Measurements from ENCODE around the gene PIP5K1B.

Gene PIP5K1B

GRCh38 chr9:68821911-68822310, 116.9 kb downstream of the PIP5K1B start:
- no peak for DNase-seq

GRCh38 chr9:68822596-68823165, 117.6 kb downstream of the PIP5K1B start:
- no peak for DNase-seq

- no peak for DNase-seq
These were observed 120.9 kb downstream of the PIP5K1B start for GRCh38 chr9:68825762-68826472.

GRCh38 chr9:68827837-68828744, 123.1 kb downstream of the PIP5K1B start:
- no peak for DNase-seq

GRCh38 chr9:68832101-68832500, 127.1 kb downstream of the PIP5K1B start:
- no peak for DNase-seq

GRCh38 chr9:68832861-68833518, 128.0 kb downstream of the PIP5K1B start:
- no peak for DNase-seq

- DNase-seq: no peak
These were observed 130.0 kb downstream of the PIP5K1B start for GRCh38 chr9:68834931-68835520.

GRCh38 chr9:68836788-68837187, 131.7 kb downstream of the PIP5K1B start:
- DNase-seq: no peak

- DNase-seq: no peak
These were observed 133.2 kb downstream of the PIP5K1B start for GRCh38 chr9:68838245-68838644.

GRCh38 chr9:68841276-68842052, 136.4 kb downstream of the PIP5K1B start:
- no peak for DNase-seq

GRCh38 chr9:68842568-68842967, 137.5 kb downstream of the PIP5K1B start:
- no peak for DNase-seq

GRCh38 chr9:68843239-68843638, 138.2 kb downstream of the PIP5K1B start:
- no peak for DNase-seq

GRCh38 chr9:68844157-68844556, 139.1 kb downstream of the PIP5K1B start:
- no peak for DNase-seq

GRCh38 chr9:68844631-68845612, 139.9 kb downstream of the PIP5K1B start:
- peak; percentile 8 for DNase-seq

- DNase-seq: no peak
These were observed 142.7 kb downstream of the PIP5K1B start for GRCh38 chr9:68847765-68848164.

- DNase-seq: no peak
These were observed 146.6 kb downstream of the PIP5K1B start for GRCh38 chr9:68851657-68852056.

- no peak for DNase-seq
These were observed 147.9 kb downstream of the PIP5K1B start for GRCh38 chr9:68852941-68853340.

- DNase-seq: no peak
These were observed 154.3 kb downstream of the PIP5K1B start for GRCh38 chr9:68859347-68859746.

- DNase-seq: no peak
These were observed 155.4 kb downstream of the PIP5K1B start for GRCh38 chr9:68860419-68860818.

- DNase-seq: no peak
These were observed 156.4 kb downstream of the PIP5K1B start for GRCh38 chr9:68861436-68861835.

GRCh38 chr9:68867066-68867465, 162.0 kb downstream of the PIP5K1B start:
- DNase-seq: no peak
